HepG2 (cell line): ENCODE data around the gene CTCF. TPM values are rescaled to one million over a fixed set of nuclear protein-coding genes. Genes with fewer than 3 reads are reported as not detected.

ENCODE experiments used
- ATF7 ChIP-seq, 2 experiments: fragments of 450-650 bp in 1 of 2; sonication (generic) in 1 of 2; formaldehyde crosslinking in 1 of 2; IDR thresholded peaks; 2 replicates each; pipeline versions ENCODE4 v1.4.0 to v1.6.1; 2016 to 2020; ENCODE audit warnings: antibody characterized with exemption in 1 of 2, mild to moderate bottlenecking in 1 of 2, missing genetic modification reagents in 1 of 2
- ATM ChIP-seq: fragments of 450-650 bp; IDR thresholded peaks from 2 replicates; pipeline ENCODE4 v1.7.1; 2017; ENCODE audit warnings: mild to moderate bottlenecking, borderline replicate concordance
- BRCA1 ChIP-seq: sonication (generic); formaldehyde crosslinking; IDR thresholded peaks from 2 replicates; pipeline ENCODE4 v1.4.0; 2020; ENCODE audit warnings: missing genetic modification reagents
- FOXA3 ChIP-seq: IDR thresholded peaks from 2 replicates; pipeline ENCODE4 v1.6.1; 2016; ENCODE audit warnings: missing genetic modification reagents, missing compliant biosample characterization
- HMGA1 ChIP-seq: sonication (generic); formaldehyde crosslinking; conservative IDR thresholded peaks from 2 replicates; pipeline ENCODE4 v1.4.0; 2020; ENCODE audit warnings: missing genetic modification reagents
- IKZF4 ChIP-seq: sonication (generic); formaldehyde crosslinking; IDR thresholded peaks from 2 replicates; pipeline ENCODE4 v1.5.1; 2020; ENCODE audit warnings: borderline replicate concordance, mild to moderate bottlenecking, low read depth, missing genetic modification reagents; ENCODE audit errors: not compliant biosample characterization
- MIXL1 ChIP-seq: IDR thresholded peaks from 2 replicates; pipeline ENCODE4 v1.6.1; 2016
- SNAPC5 ChIP-seq: sonication (generic); formaldehyde crosslinking; IDR thresholded peaks from 2 replicates; pipeline ENCODE4 v1.8.1; 2023; ENCODE audit warnings: mild to moderate bottlenecking, missing genetic modification reagents, borderline replicate concordance
- SOX6 ChIP-seq, 2 experiments: fragments of 450-650 bp in 1 of 2; sonication (generic) in 1 of 2; formaldehyde crosslinking in 1 of 2; IDR thresholded peaks; 2 replicates each; pipeline versions ENCODE4 v1.4.0 to v1.6.1; 2017 to 2020; ENCODE audit warnings: antibody characterized with exemption in 1 of 2, mild to moderate bottlenecking in 1 of 2, missing genetic modification reagents in 1 of 2
- ZNF451 ChIP-seq: sonication (generic); formaldehyde crosslinking; IDR thresholded peaks from 2 replicates; pipeline ENCODE4 v1.5.0; 2020; ENCODE audit warnings: mild to moderate bottlenecking, missing genetic modification reagents
- ZNF468 ChIP-seq: sonication (generic); formaldehyde crosslinking; IDR thresholded peaks from 2 replicates; pipeline ENCODE4 v1.8.0; 2022; ENCODE audit warnings: mild to moderate bottlenecking, moderate library complexity, missing genetic modification reagents
- ZNF484 ChIP-seq: sonication (generic); formaldehyde crosslinking; IDR thresholded peaks from 2 replicates; pipeline ENCODE4 v1.5.1; 2020; ENCODE audit warnings: mild to moderate bottlenecking, low read depth, missing genetic modification reagents, borderline replicate concordance
- ZNF543 ChIP-seq: sonication (generic); formaldehyde crosslinking; IDR thresholded peaks from 2 replicates; pipeline ENCODE4 v1.4.0; 2020; ENCODE audit warnings: mild to moderate bottlenecking, missing genetic modification reagents
- ZNF616 ChIP-seq: sonication (generic); formaldehyde crosslinking; IDR thresholded peaks from 2 replicates; pipeline ENCODE4 v1.5.0; 2020; ENCODE audit warnings: low read depth, mild to moderate bottlenecking, missing genetic modification reagents
- ZNF883 ChIP-seq: sonication (generic); formaldehyde crosslinking; IDR thresholded peaks from 2 replicates; pipeline ENCODE4 v1.5.1; 2020; ENCODE audit warnings: mild to moderate bottlenecking, missing genetic modification reagents; ENCODE audit errors: not compliant biosample characterization
- polyA plus RNA-seq, 8 experiments: library from polyadenylated mRNA; depleted of rRNA in 3 of 8; stranded (reverse) in 7 of 8; unstranded in 1 of 8; fragments of >200 nt; fragmentation: Illumina TruSeq in 4 of 8; extraction: Trizol in 4 of 8; gene quantifications; 2 replicates each; pipeline versions ENCODE4 v1.2.1 to v1.2.3, GENCODE V29; 2011 to 2016; ENCODE audit warnings: low read depth in 4 of 8, missing spikeins in 1 of 8, mixed read lengths in 1 of 8; ENCODE audit not compliant: insufficient read depth in 1 of 8
- total RNA-seq, 5 experiments: library from RNA; depleted of rRNA; stranded (reverse); fragments of >200 nt; fragmentation: Illumina TruSeq; extraction: Trizol; gene quantifications; 2 replicates each; pipeline ENCODE4 v1.2.3, GENCODE V29; 2016; ENCODE audit warnings: low read depth in 1 of 5
- TF ChIP-seq, protein P1 (sequence below): sonication (generic); formaldehyde crosslinking; IDR thresholded peaks from 2 replicates; pipeline ENCODE4 v1.4.0; 2020; ENCODE audit warnings: missing genetic modification reagents
- TF ChIP-seq, protein P2 (sequence below): sonication (generic); formaldehyde crosslinking; IDR thresholded peaks from 2 replicates; pipeline ENCODE4 v1.5.0; 2020; ENCODE audit warnings: mild to moderate bottlenecking, missing genetic modification reagents, moderate library complexity
- TF ChIP-seq, protein P3 (sequence below): sonication (generic); formaldehyde crosslinking; IDR thresholded peaks from 2 replicates; pipeline ENCODE4 v1.4.0; 2020; ENCODE audit warnings: mild to moderate bottlenecking, missing genetic modification reagents, borderline replicate concordance

Gene CTCF
- total and polyA plus RNA-seq, 2 of the 13 experiments (the other 11 are each of a cell fraction or from before 2014, with no cell fraction given), result 19.5 to 37.5 TPM

- TF ChIP-seq HMGA1 (CRISPR knock-in tag), result no peak
- TF ChIP-seq, protein P1, sequence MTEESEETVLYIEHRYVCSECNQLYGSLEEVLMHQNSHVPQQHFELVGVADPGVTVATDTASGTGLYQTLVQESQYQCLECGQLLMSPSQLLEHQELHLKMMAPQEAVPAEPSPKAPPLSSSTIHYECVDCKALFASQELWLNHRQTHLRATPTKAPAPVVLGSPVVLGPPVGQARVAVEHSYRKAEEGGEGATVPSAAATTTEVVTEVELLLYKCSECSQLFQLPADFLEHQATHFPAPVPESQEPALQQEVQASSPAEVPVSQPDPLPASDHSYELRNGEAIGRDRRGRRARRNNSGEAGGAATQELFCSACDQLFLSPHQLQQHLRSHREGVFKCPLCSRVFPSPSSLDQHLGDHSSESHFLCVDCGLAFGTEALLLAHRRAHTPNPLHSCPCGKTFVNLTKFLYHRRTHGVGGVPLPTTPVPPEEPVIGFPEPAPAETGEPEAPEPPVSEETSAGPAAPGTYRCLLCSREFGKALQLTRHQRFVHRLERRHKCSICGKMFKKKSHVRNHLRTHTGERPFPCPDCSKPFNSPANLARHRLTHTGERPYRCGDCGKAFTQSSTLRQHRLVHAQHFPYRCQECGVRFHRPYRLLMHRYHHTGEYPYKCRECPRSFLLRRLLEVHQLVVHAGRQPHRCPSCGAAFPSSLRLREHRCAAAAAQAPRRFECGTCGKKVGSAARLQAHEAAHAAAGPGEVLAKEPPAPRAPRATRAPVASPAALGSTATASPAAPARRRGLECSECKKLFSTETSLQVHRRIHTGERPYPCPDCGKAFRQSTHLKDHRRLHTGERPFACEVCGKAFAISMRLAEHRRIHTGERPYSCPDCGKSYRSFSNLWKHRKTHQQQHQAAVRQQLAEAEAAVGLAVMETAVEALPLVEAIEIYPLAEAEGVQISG (CRISPR knock-in tag), result peak; percentile 82
- no peak for TF ChIP-seq ZNF543 (CRISPR knock-in tag)
- TF ChIP-seq ZNF883 (CRISPR knock-in tag), result no peak
- TF ChIP-seq MIXL1 (CRISPR knock-in tag), result no peak
- TF ChIP-seq, protein P2, sequence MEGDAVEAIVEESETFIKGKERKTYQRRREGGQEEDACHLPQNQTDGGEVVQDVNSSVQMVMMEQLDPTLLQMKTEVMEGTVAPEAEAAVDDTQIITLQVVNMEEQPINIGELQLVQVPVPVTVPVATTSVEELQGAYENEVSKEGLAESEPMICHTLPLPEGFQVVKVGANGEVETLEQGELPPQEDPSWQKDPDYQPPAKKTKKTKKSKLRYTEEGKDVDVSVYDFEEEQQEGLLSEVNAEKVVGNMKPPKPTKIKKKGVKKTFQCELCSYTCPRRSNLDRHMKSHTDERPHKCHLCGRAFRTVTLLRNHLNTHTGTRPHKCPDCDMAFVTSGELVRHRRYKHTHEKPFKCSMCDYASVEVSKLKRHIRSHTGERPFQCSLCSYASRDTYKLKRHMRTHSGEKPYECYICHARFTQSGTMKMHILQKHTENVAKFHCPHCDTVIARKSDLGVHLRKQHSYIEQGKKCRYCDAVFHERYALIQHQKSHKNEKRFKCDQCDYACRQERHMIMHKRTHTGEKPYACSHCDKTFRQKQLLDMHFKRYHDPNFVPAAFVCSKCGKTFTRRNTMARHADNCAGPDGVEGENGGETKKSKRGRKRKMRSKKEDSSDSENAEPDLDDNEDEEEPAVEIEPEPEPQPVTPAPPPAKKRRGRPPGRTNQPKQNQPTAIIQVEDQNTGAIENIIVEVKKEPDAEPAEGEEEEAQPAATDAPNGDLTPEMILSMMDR, result peak; percentile 64
- TF ChIP-seq BRCA1, result peak; percentile 80; the same call in 1 of the 2 replicates
- no peak for TF ChIP-seq SNAPC5
- TF ChIP-seq IKZF4 (CRISPR knock-in tag), result no peak
- TF ChIP-seq ZNF484, result 0 out of 2 replicates have a peak, but pooled peaks have one; percentile 83
- no peak for TF ChIP-seq ATF7 (IDR thresholded peaks at IDR 0.05)
- TF ChIP-seq ATF7 (CRISPR knock-in tag; IDR thresholded peaks at IDR 0.05), result no peak
- TF ChIP-seq ZNF468 (CRISPR knock-in tag), result 0 out of 2 replicates have a peak, but pooled peaks have one; percentile 81
- peak; percentile 74; the same call in 1 of the 2 replicates for TF ChIP-seq ZNF616 (CRISPR knock-in tag)
- peak; percentile 67 for TF ChIP-seq ZNF451 (CRISPR knock-in tag)
- no peak for TF ChIP-seq FOXA3 (CRISPR knock-in tag)
- TF ChIP-seq SOX6 (IDR thresholded peaks at IDR 0.05), result no peak
- TF ChIP-seq SOX6 (CRISPR knock-in tag; IDR thresholded peaks at IDR 0.05), result no peak
- TF ChIP-seq, protein P3, sequence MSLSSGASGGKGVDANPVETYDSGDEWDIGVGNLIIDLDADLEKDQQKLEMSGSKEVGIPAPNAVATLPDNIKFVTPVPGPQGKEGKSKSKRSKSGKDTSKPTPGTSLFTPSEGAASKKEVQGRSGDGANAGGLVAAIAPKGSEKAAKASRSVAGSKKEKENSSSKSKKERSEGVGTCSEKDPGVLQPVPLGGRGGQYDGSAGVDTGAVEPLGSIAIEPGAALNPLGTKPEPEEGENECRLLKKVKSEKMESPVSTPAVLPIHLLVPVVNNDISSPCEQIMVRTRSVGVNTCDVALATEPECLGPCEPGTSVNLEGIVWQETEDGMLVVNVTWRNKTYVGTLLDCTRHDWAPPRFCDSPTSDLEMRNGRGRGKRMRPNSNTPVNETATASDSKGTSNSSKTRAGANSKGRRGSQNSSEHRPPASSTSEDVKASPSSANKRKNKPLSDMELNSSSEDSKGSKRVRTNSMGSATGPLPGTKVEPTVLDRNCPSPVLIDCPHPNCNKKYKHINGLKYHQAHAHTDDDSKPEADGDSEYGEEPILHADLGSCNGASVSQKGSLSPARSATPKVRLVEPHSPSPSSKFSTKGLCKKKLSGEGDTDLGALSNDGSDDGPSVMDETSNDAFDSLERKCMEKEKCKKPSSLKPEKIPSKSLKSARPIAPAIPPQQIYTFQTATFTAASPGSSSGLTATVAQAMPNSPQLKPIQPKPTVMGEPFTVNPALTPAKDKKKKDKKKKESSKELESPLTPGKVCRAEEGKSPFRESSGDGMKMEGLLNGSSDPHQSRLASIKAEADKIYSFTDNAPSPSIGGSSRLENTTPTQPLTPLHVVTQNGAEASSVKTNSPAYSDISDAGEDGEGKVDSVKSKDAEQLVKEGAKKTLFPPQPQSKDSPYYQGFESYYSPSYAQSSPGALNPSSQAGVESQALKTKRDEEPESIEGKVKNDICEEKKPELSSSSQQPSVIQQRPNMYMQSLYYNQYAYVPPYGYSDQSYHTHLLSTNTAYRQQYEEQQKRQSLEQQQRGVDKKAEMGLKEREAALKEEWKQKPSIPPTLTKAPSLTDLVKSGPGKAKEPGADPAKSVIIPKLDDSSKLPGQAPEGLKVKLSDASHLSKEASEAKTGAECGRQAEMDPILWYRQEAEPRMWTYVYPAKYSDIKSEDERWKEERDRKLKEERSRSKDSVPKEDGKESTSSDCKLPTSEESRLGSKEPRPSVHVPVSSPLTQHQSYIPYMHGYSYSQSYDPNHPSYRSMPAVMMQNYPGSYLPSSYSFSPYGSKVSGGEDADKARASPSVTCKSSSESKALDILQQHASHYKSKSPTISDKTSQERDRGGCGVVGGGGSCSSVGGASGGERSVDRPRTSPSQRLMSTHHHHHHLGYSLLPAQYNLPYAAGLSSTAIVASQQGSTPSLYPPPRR (CRISPR knock-in tag), result no peak; the same call in 1 of the 2 replicates
- TF ChIP-seq ATM, result no peak
Measured at GRCh38 chr16:67562918-67563707, 787 bp downstream of the CTCF start (continued).
